ENCODE results near the gene UMODL1.
"Not testable (repeated sequence)": the region's sequence is repeated elsewhere in the genome, so short reads cannot be mapped to it uniquely, and the experiment has no call there.

The UMODL1 gene

DNA sequence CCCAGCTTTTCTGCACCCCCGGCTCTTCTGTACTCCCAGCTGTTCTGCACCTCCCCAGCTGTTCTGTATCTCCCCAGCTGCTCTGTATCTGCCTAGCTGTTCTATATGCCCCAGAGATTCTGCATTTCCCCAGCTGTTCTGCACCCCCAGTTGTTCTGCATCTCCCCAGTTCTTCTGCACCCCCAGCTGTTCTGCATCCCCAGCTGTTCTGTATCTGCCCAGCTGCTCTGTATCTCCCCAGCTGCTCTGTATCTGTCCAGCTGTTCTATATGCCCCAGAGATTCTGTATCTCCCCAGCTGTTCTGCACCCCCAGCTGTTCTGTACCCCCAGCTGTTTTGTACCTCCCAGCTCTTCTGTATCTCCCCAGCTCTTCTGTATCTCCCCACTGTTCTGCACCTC, 41.1 kb downstream of the UMODL1 start:
- TF ChIP-seq, protein P1, sequence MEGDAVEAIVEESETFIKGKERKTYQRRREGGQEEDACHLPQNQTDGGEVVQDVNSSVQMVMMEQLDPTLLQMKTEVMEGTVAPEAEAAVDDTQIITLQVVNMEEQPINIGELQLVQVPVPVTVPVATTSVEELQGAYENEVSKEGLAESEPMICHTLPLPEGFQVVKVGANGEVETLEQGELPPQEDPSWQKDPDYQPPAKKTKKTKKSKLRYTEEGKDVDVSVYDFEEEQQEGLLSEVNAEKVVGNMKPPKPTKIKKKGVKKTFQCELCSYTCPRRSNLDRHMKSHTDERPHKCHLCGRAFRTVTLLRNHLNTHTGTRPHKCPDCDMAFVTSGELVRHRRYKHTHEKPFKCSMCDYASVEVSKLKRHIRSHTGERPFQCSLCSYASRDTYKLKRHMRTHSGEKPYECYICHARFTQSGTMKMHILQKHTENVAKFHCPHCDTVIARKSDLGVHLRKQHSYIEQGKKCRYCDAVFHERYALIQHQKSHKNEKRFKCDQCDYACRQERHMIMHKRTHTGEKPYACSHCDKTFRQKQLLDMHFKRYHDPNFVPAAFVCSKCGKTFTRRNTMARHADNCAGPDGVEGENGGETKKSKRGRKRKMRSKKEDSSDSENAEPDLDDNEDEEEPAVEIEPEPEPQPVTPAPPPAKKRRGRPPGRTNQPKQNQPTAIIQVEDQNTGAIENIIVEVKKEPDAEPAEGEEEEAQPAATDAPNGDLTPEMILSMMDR (conservative IDR thresholded peaks at IDR 0.05; ENCODE audit: low read depth, low read length): no peak
- H3K4me3 ChIP-seq (ENCODE audit: low read length): no peak overlapping the region
- no peak for DNase-seq (ENCODE audit: low read depth)

DNA sequence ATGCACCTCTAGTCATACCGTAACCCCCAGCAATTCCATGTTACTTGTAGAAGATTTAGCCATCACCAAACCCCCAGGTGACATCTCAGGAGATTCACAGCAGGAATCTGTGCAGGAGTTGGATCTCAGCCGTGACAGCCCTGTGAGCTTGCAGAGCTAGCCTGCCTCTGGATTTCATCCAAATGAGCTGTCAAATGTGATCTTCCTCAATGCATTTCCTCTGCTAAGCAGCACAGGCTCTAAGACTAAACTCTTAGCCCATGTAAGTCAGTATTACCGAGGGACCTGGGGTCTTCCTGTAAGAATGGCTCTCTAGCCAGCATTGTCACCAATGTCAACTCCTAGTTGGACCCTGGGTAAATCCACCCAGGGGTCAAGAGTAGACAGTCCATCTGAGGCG, 41.7 kb downstream of the UMODL1 start:
- TF ChIP-seq, protein P1 (conservative IDR thresholded peaks at IDR 0.05; ENCODE audit: low read depth, low read length): no peak
- peak; percentile 55 for DNase-seq (ENCODE audit: low read depth)
- H3K4me3 ChIP-seq (ENCODE audit: low read length): no peak overlapping the region

DNA sequence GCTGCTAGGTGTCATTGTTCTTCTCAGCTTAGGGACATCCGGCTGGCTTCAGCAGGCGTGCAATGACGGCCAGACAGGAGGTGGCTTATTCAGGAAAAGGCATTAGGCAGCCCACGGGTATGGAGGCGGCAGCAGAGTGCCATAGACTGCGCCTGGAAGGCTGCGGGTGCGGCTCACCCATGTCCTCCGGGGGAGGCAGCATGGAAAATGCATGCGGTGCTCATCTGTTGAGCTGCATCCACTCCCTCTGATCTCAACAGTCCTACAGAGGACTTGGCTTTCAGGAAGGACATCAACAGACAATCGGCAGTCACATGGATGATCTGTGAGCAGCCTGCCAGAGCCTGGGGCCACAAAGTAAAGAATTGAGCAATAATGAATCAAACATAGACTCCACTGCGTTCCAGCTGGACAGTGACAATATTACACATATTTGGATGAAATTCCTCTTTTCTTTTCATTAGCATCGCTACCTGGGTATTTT, 42.9 kb downstream of the UMODL1 start:
- TF ChIP-seq, protein P1 (conservative IDR thresholded peaks at IDR 0.05; ENCODE audit: low read depth, low read length): no peak
- H3K4me3 ChIP-seq (ENCODE audit: low read length): no peak overlapping the region
- no peak for DNase-seq (ENCODE audit: low read depth)

DNA sequence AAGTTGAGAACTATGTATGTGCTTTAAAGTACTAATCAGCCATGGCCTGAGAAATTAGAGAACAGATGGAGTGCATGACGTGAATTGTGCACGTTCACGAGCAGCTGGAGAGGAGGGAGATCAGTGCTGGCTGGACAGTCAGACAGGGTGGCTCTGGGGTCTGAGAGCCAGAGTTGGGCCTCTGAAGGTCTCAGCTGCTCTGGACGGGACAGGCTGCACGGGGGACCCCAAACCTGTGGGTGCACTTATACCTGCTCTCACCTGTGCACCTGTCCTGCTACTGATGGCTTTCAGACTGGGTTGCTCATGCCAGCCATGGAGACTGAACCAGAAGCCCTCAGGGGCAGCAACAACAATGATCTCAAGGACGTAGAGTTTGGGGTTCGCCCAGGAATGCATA, 43.5 kb downstream of the UMODL1 start:
- DNase-seq (ENCODE audit: low read depth): no peak
- no peak overlapping the region for H3K4me3 ChIP-seq (ENCODE audit: low read length)
- TF ChIP-seq, protein P1 (conservative IDR thresholded peaks at IDR 0.05; ENCODE audit: low read depth, low read length): no peak

DNA sequence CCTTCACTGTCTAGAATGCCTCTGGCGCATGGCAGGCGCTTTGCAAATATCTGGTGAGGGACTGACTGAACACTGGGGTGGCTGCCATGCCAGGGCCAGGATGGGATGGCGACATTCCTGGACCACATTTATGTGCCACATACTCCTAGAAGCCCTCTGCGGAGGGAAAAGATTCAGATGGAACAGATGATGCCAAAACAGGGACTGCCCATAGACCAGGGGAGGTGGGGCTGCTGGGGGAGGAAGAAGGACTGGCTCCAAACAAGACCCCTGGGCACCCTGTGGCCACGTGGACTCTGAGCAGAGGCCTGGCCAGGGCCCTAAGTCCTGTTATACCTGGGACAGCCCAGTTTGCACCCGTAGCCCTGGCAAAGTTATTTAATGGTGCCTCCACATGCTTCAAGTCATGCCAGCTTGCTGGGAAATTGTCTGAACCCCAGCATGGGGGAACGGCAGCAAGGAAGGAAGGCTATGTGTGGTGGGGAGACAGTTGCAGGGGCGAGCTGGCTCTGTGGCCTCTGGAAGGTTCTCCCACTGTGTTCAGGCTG, 44.1 kb downstream of the UMODL1 start:
- TF ChIP-seq, protein P1 (conservative IDR thresholded peaks at IDR 0.05; ENCODE audit: low read depth, low read length): no peak
- DNase-seq (ENCODE audit: low read depth): no peak
- H3K4me3 ChIP-seq (ENCODE audit: low read length): no peak overlapping the region

DNA sequence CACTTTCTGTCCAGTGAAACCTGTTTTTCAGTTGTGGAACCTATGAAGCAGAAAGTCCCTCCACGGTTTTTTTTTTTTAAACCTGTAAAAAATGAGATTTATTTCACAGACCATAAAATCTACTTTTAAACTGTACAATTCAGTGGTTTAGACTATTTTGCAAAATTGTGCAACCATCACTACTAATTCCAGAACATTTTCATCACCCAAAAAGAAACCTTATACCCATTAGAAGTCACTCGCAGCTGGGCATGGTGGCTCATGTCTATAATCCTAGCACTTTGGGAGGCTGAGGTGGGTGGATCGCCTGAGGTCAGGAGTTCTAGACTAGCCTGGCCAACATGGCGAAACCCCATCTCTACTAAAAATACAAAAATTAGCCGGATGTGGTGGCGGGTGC, 45.4 kb downstream of the UMODL1 start:
- DNase-seq (ENCODE audit: low read depth); H3K4me3 ChIP-seq (ENCODE audit: low read length): not testable (repeated sequence)

DNA sequence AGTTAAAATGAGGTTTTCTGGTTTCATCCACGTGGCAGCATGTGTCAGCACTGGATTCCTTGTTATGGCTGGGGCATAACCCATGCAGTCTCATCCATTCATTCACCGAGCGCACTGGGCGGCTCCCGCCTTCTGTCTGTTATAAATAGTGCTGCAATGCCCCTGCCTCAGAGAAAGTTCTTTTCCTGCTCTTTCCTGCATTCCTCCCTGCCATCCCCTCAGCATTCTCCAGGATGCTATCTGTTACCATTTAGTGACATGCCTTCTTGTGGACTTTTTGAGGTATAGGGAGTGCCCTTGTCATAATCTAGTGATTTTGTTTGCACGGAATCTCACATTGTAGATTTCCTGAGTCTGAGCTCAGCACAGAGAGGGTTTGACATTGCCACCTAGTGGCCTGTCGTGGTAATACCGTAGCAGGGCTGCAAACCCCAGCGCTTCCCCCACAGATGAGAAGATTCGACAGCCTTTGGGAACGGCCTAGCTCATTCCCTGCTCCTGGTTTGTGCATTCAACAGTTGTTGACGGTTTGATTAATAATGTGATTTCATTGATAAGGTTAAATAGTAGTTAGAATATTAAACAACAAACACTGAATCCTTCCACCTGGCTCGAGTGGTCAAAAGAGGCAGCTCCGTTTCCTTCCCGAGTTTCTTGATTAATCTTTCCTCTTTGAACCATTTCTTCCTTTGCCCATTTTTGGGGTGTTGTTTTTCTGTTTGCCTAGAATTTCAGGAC, 46.3 kb downstream of the UMODL1 start:
- TF ChIP-seq, protein P1 (conservative IDR thresholded peaks at IDR 0.05; ENCODE audit: low read depth, low read length): peak; percentile 96
- no peak for DNase-seq (ENCODE audit: low read depth)
- H3K4me3 ChIP-seq (ENCODE audit: low read length): no peak overlapping the region
